ENCODE results near the gene PNLIPRP1. TPM values are rescaled to one million over a fixed set of nuclear protein-coding genes. Genes with fewer than 3 reads are reported as not detected.

Gene PNLIPRP1
- polyA plus RNA-seq, 1 donor (not counting 4 experiments of a cell fraction or from before 2014, with no cell fraction given): not detected

GRCh38 chr10:116629340-116629739, 38.6 kb downstream of the PNLIPRP1 start:
- dilution Hi-C loops (cut with MboI; ENCODE audit: extremely low pct_ligation_motif_present, low sequenced_read_pairs): no loop called here
- TF ChIP-seq CTCF (optimal IDR thresholded peaks at IDR 0.05 in 1 of 3, IDR thresholded peaks at IDR 0.05 in 1 of 3, conservative IDR thresholded peaks at IDR 0.05 in 1 of 3; ENCODE audit: extremely low read depth in 1 of 3, insufficient read depth in 2 of 3, low read length in 3 of 3) (no peak), EZH2 (IDR thresholded peaks at IDR 0.05; ENCODE audit: low read length) (no peak)

GRCh38 chr10:116630020-116630419, 39.3 kb downstream of the PNLIPRP1 start:
- Histone ChIP-seq H2AFZ (ENCODE audit: control insufficient read depth, low read length) (no peak overlapping the region), H3K4me3 (ENCODE audit: control insufficient read depth in 2 of 3, extremely low read depth in 1 of 3, insufficient read depth in 2 of 3, low read depth in 1 of 3, low read length in 3 of 3) (no peak overlapping the region), H3K27me3 (ENCODE audit: control insufficient read depth, extremely low read depth, insufficient read depth, low read length) (peaks cover 13% of the 10 kb centered on the region), H3K9ac (ENCODE audit: control insufficient read depth, extremely low read depth, insufficient read depth, low read length) (no peak overlapping the region), H3K4me1 (ENCODE audit: control insufficient read depth, extremely low read depth, insufficient read depth, low read length) (peaks cover 5% of the 10 kb centered on the region), H3K9me1 (ENCODE audit: control insufficient read depth, extremely low read depth, insufficient read depth, low read length) (no peaks in the 10 kb centered on the region), H3K36me3 (ENCODE audit: control insufficient read depth in 2 of 2, extremely low read depth in 1 of 2, insufficient read depth in 2 of 2, low read length in 2 of 2) (no peaks in the 10 kb centered on the region), H4K20me1 (ENCODE audit: control insufficient read depth, extremely low read depth, insufficient read depth, low read length) (no peaks in the 10 kb centered on the region), H3K9me3 (ENCODE audit: control insufficient read depth, low read depth, low read length) (no peaks in the 10 kb centered on the region), H3K4me2 (ENCODE audit: control insufficient read depth, extremely low read depth, insufficient read depth, low read depth, low read length) (no peak overlapping the region), H3K27ac (ENCODE audit: control insufficient read depth, insufficient read depth, low read length) (no peak overlapping the region), H3K79me2 (ENCODE audit: control insufficient read depth, insufficient read depth, low read length) (no peaks in the 10 kb centered on the region)
- dilution Hi-C loops (cut with MboI; ENCODE audit: extremely low pct_ligation_motif_present, low sequenced_read_pairs): no loop called here
- TF ChIP-seq EZH2 (IDR thresholded peaks at IDR 0.05; ENCODE audit: low read length) (no peak), CTCF (optimal IDR thresholded peaks at IDR 0.05 in 1 of 3, IDR thresholded peaks at IDR 0.05 in 1 of 3, conservative IDR thresholded peaks at IDR 0.05 in 1 of 3; ENCODE audit: extremely low read depth in 1 of 3, insufficient read depth in 2 of 3, low read length in 3 of 3) (no peak)
- DNase-seq (ENCODE audit: low read depth, low spot score): no peak
- no peak for FAIRE-seq

More at GRCh38 chr10:116629340-116629739, 38.6 kb downstream of the PNLIPRP1 start:
- H3K9ac ChIP-seq (ENCODE audit: control insufficient read depth, extremely low read depth, insufficient read depth, low read length): no peak overlapping the region
- no peak overlapping the region for H3K4me2 ChIP-seq (ENCODE audit: control insufficient read depth, extremely low read depth, insufficient read depth, low read depth, low read length)
- no peak overlapping the region for H3K27ac ChIP-seq (ENCODE audit: control insufficient read depth, insufficient read depth, low read length)
- no peaks in the 10 kb centered on the region for H3K4me1 ChIP-seq (ENCODE audit: control insufficient read depth, extremely low read depth, insufficient read depth, low read length)
- no peaks in the 10 kb centered on the region for H3K9me1 ChIP-seq (ENCODE audit: control insufficient read depth, extremely low read depth, insufficient read depth, low read length)
- no peak overlapping the region for H3K4me3 ChIP-seq (ENCODE audit: control insufficient read depth in 2 of 3, extremely low read depth in 1 of 3, insufficient read depth in 2 of 3, low read depth in 1 of 3, low read length in 3 of 3)
- no peak for FAIRE-seq
- peaks cover 13% of the 10 kb centered on the region for H3K27me3 ChIP-seq (ENCODE audit: control insufficient read depth, extremely low read depth, insufficient read depth, low read length)
- H3K79me2 ChIP-seq (ENCODE audit: control insufficient read depth, insufficient read depth, low read length): no peaks in the 10 kb centered on the region
- no peak for DNase-seq (ENCODE audit: low read depth, low spot score)
- no peak overlapping the region for H2AFZ ChIP-seq (ENCODE audit: control insufficient read depth, low read length)
- no peaks in the 10 kb centered on the region for H4K20me1 ChIP-seq (ENCODE audit: control insufficient read depth, extremely low read depth, insufficient read depth, low read length)
- no peaks in the 10 kb centered on the region for H3K9me3 ChIP-seq (ENCODE audit: control insufficient read depth, low read depth, low read length)
- no peaks in the 10 kb centered on the region for H3K36me3 ChIP-seq (ENCODE audit: control insufficient read depth in 2 of 2, extremely low read depth in 1 of 2, insufficient read depth in 2 of 2, low read length in 2 of 2)

Measured in keratinocyte (primary cell).